HepG2 (cell line): ENCODE results near the gene TGM1. TPM values are rescaled to one million over a fixed set of nuclear protein-coding genes. Genes with fewer than 3 reads are reported as not detected.
A peak's percentile ranks its signal among the peaks of the same experiment; 100 is the strongest.
"Not testable (repeated sequence)": the region's sequence is repeated elsewhere in the genome, so short reads cannot be mapped to it uniquely, and the experiment has no call there.

Source experiments
- ATAC-seq: fragments of 200-7000 bp; cut with Tn5 transposase; 3 replicates; pipeline ENCODE4 v1.9.1; 2020; ENCODE audit warnings: mild to moderate bottlenecking, moderate library complexity
- BruUV-seq: library from RNA; stranded (reverse); fragments of 400-500 nt; replicated peaks from 2 replicates; lab custom pipeline; 2021; lab: Mats Ljungman, UMichigan
- CTCF ChIA-PET: fragments of 300-600 bp; formaldehyde crosslinking; extraction: SDS; loops from one replicate; lab custom pipeline; 2021; ENCODE audit warnings: low total read pairs, inconsistent platforms, low intra/inter-chr PET ratio; lab: Yijun Ruan, JAX
- POLR2A ChIA-PET: fragments of 350-600 bp; sonication (Branson Sonifier 250); formaldehyde crosslinking; loops from one replicate; lab custom pipeline; 2020; ENCODE audit warnings: antibody characterized with exemption, inconsistent platforms; lab: Yijun Ruan, JAX
- DNase-seq: peaks from one replicate; pipeline ENCODE4 v3.0.0-alpha.2; 2015; ENCODE audit warnings: low spot score
- FAIRE-seq: peaks from 3 replicates; lab custom pipeline; 2011; peaks lifted over from hg19 to GRCh38; lab: Jason Lieb, UNC
- H2AFZ ChIP-seq: one replicate; pipeline ENCODE4 v1.6.1; 2011; ENCODE audit warnings: low read length, inconsistent platforms
- H3K27ac ChIP-seq: fragments of 300-600 bp; 3 replicates; pipeline ENCODE4 v1.8.0; 2011; ENCODE audit warnings: mixed run types, mild to moderate bottlenecking, mixed read lengths, low read length, inconsistent platforms; ENCODE audit not compliant: insufficient read depth; ENCODE audit errors: extremely low read length
- H3K27me3 ChIP-seq, 2 experiments: fragments of 200-600 bp in 1 of 2; 2 replicates in 1 of 2; 3 replicates in 1 of 2; pipeline versions ENCODE4 v1.6.0 to v1.8.0; 2011; ENCODE audit warnings: low read length in 2 of 2, mild to moderate bottlenecking in 2 of 2, moderate library complexity in 2 of 2, inconsistent platforms in 1 of 2; ENCODE audit not compliant: insufficient read depth in 2 of 2, control insufficient read depth in 1 of 2
- H3K36me3 ChIP-seq, 2 experiments: fragments of 200-600 bp in 1 of 2; replicated peaks in 1 of 2; 2 replicates in 1 of 2; 3 replicates in 1 of 2; pipeline versions ENCODE4 v1.5.1 to v1.8.0; 2011; ENCODE audit warnings: low read length in 2 of 2, inconsistent platforms in 1 of 2; ENCODE audit not compliant: insufficient read depth in 2 of 2, control insufficient read depth in 1 of 2
- H3K4me1 ChIP-seq: 2 replicates; pipeline ENCODE4 v1.5.1; 2012; ENCODE audit warnings: low read length, inconsistent platforms; ENCODE audit not compliant: insufficient read depth
- H3K4me2 ChIP-seq: 2 replicates; pipeline ENCODE4 v1.6.0; 2011; ENCODE audit warnings: low read depth, low read length, inconsistent platforms
- H3K4me3 ChIP-seq, 3 experiments: fragments of 200-600 bp in 1 of 3; sonication (generic), shearing (Covaris generic) in 1 of 3; replicated peaks in 1 of 3; 2 replicates each; pipeline ENCODE4 v1.5.1; 2011 to 2016; ENCODE audit warnings: low read length in 3 of 3, inconsistent platforms in 2 of 3, low read depth in 2 of 3, mild to moderate bottlenecking in 2 of 3, control low read depth in 1 of 3, mixed read lengths in 1 of 3; ENCODE audit not compliant: insufficient read depth in 1 of 3
- H3K79me2 ChIP-seq: one replicate; pipeline ENCODE4 v1.6.1; 2011; ENCODE audit warnings: low read length, inconsistent platforms; ENCODE audit not compliant: insufficient read depth
- H3K9ac ChIP-seq: 2 replicates; pipeline ENCODE4 v1.6.0; 2011; ENCODE audit warnings: mild to moderate bottlenecking, low read depth, low read length, inconsistent platforms; ENCODE audit not compliant: insufficient read depth
- H3K9me3 ChIP-seq: 2 replicates; pipeline ENCODE4 v1.5.1; 2012; ENCODE audit warnings: mild to moderate bottlenecking, low read length
- H4K20me1 ChIP-seq: 2 replicates; pipeline ENCODE4 v1.6.0; 2011; ENCODE audit warnings: inconsistent platforms, mild to moderate bottlenecking, low read length, moderate library complexity; ENCODE audit not compliant: insufficient read depth
- FOXP1 ChIP-seq, 2 experiments: fragments of 450-650 bp in 1 of 2; IDR thresholded peaks; 2 replicates each; pipeline ENCODE4 v1.6.1; 2017 to 2018; ENCODE audit warnings: antibody characterized with exemption in 1 of 2
- FUBP1 ChIP-seq: sonication (generic); formaldehyde crosslinking; IDR thresholded peaks from 2 replicates; pipeline ENCODE4 v1.5.1; 2020; ENCODE audit warnings: missing genetic modification reagents, mild to moderate bottlenecking, borderline replicate concordance
- TEAD3 ChIP-seq: optimal IDR thresholded peaks from 2 replicates; pipeline ENCODE3; 2016; ENCODE audit warnings: borderline replicate concordance
- ZNF317 ChIP-seq: sonication (generic); formaldehyde crosslinking; IDR thresholded peaks from 2 replicates; pipeline ENCODE4 v1.5.0; 2020; ENCODE audit warnings: mild to moderate bottlenecking, missing genetic modification reagents
- ZNF547 ChIP-seq: sonication (generic); formaldehyde crosslinking; IDR thresholded peaks from 2 replicates; pipeline ENCODE4 v1.5.1; 2020; ENCODE audit warnings: mild to moderate bottlenecking, missing genetic modification reagents
- ZNF607 ChIP-seq: sonication (generic); formaldehyde crosslinking; IDR thresholded peaks from 2 replicates; pipeline ENCODE4 v1.5.1; 2020; ENCODE audit warnings: missing genetic modification reagents, mild to moderate bottlenecking, borderline replicate concordance
- ZNF75D ChIP-seq: sonication (generic); formaldehyde crosslinking; IDR thresholded peaks from 2 replicates; pipeline ENCODE4 v1.8.1; 2023; ENCODE audit warnings: missing genetic modification reagents, mild to moderate bottlenecking, borderline replicate concordance
- WGBS: methylation state at CpG from one replicate; pipeline ENCODE4 v1.1.6; 2017; ENCODE audit warnings: low lambda C conversion rate; 5-methylcytosine and 5-hydroxymethylcytosine counted together
- in situ Hi-C: cut with HindIII; loops from 2 replicates; pipeline ENCODE4 v1.10.0; 2017; ENCODE audit warnings: low pct_unique_long_range_greater_than_20kb; ENCODE audit not compliant: extremely low pct_ligation_motif_present
- intact Hi-C: fragments of 100-400 bp; cut with micrococcal nuclease; formaldehyde crosslinking; loops from one replicate; pipeline ENCODE4 v1.10.0; 2022; ENCODE audit not compliant: unreplicated experiment
- polyA plus RNA-seq, 8 experiments: library from polyadenylated mRNA; depleted of rRNA in 3 of 8; stranded (reverse) in 7 of 8; unstranded in 1 of 8; fragments of >200 nt; fragmentation: Illumina TruSeq in 4 of 8; extraction: Trizol in 4 of 8; gene quantifications; 2 replicates each; pipeline versions ENCODE4 v1.2.1 to v1.2.3, GENCODE V29; 2011 to 2016; ENCODE audit warnings: low read depth in 4 of 8, missing spikeins in 1 of 8, mixed read lengths in 1 of 8; ENCODE audit not compliant: insufficient read depth in 1 of 8
- total RNA-seq, 5 experiments: library from RNA; depleted of rRNA; stranded (reverse); fragments of >200 nt; fragmentation: Illumina TruSeq; extraction: Trizol; gene quantifications; 2 replicates each; pipeline ENCODE4 v1.2.3, GENCODE V29; 2016; ENCODE audit warnings: low read depth in 1 of 5

The TGM1 gene
- total and polyA plus RNA-seq, 2 of the 13 experiments (the other 11 are each of a cell fraction or from before 2014, with no cell fraction given): 3.2 to 10.6 TPM

- H3K27me3 ChIP-seq; ATAC-seq; H3K4me3 ChIP-seq; in situ Hi-C loops; FAIRE-seq; BruUV-seq; H3K9ac ChIP-seq; H3K4me2 ChIP-seq; H2AFZ ChIP-seq; H4K20me1 ChIP-seq; DNase-seq; H3K9me3 ChIP-seq; H3K27ac ChIP-seq; TF ChIP-seq FOXP1 (CRISPR knock-in tag; IDR thresholded peaks at IDR 0.05): not testable (repeated sequence)
- intact Hi-C loops: loop anchor here (1.0 to 2.0 kb wide), 4 partner anchors 15 to 80 kb away; partner anchors contain the start of genes GMPR2, NEDD8, RABGGTA and TINF2
- TF ChIP-seq FOXP1 (IDR thresholded peaks at IDR 0.05): 0 out of 2 replicates have a peak, but pooled peaks have one; percentile 30
- peak; percentile 73; the same call in 1 of the 2 replicates for TF ChIP-seq ZNF75D (CRISPR knock-in tag)
- TF ChIP-seq FUBP1 (CRISPR knock-in tag): 0 out of 2 replicates have a peak, but pooled peaks have one; percentile 14
- 0 out of 2 replicates have a peak, but pooled peaks have one; percentile 39 for TF ChIP-seq ZNF547 (CRISPR knock-in tag)
- TF ChIP-seq ZNF317: 0 out of 2 replicates have a peak, but pooled peaks have one; percentile 24
- 0 out of 2 replicates have a peak, but pooled peaks have one; percentile 9 for TF ChIP-seq ZNF607
- TF ChIP-seq TEAD3: peak; percentile 17
- Histone ChIP-seq H3K79me2 (peaks cover 23% of the 10 kb centered on the region), H3K36me3 (peaks cover 8 to 11% of the 10 kb centered on the region in 2 experiments; a peak in 4 of 5 replicates), H3K4me1 (peaks cover 32% of the 10 kb centered on the region)
- POLR2A ChIA-PET: interaction anchor here (1.7 to 4.9 kb wide), 2 partner anchors 29 to 54 kb away, joined by 19 to 99 read pairs; partner anchors contain the start of genes IPO4 and RABGGTA
- CTCF ChIA-PET: interaction anchor here (1.5 to 3.1 kb wide), 3 partner anchors 26 to 81 kb away, joined by 10 to 44 read pairs (median 19); partner anchors contain the start of genes RABGGTA and TINF2
- WGBS: 100% methylated on average over 1 of the region's 1 CpG
Measured at GRCh38 chr14:24216876-24217275, 46.1 kb downstream of the TGM1 start.
